Omental fat pad (tissue), 4 donors: Measurements from ENCODE around the gene ACSS3. TPM values are rescaled to one million over a fixed set of nuclear protein-coding genes. Genes with fewer than 3 reads are reported as not detected.

Experiments
- ATAC-seq: fragments of 150-250 bp; one replicate; pipeline ENCODE4 v1.9.1; 2016; ENCODE audit warnings: mild to moderate bottlenecking, moderate library complexity; ENCODE audit not compliant: low FRiP score
- DNase-seq: peaks from one replicate; pipeline ENCODE4 v3.0.0-alpha.2; 2019; ENCODE audit warnings: low spot score
- CTCF ChIP-seq, 3 donors: fragments of 450-650 bp; IDR thresholded peaks; one replicate each; pipeline ENCODE4 v1.5.1; 2016 to 2017; ENCODE audit warnings: antibody characterized with exemption in 3 of 3, mild to moderate bottlenecking in 3 of 3, moderate library complexity in 2 of 3
- total RNA-seq, 4 donors: library from RNA; depleted of rRNA; stranded (reverse); fragments of >200 nt; gene quantifications; one replicate each; pipeline ENCODE4 v1.1.0, GENCODE V29; 2016

The ACSS3 gene
- total RNA-seq, 4 donors from 2014 or later, result 38.8 to 102 (median 57.9) TPM

GRCh38 chr12:81164827-81165226 is 86.9 kb downstream of the ACSS3 start:
- TF ChIP-seq CTCF (IDR thresholded peaks at IDR 0.05), result no peak
- no peak for DNase-seq
- no peak for ATAC-seq

GRCh38 chr12:81166790-81167189 is 88.9 kb downstream of the ACSS3 start:
- TF ChIP-seq CTCF (IDR thresholded peaks at IDR 0.05), result no peak
- ATAC-seq, result no peak
- DNase-seq, result no peak

DNA sequence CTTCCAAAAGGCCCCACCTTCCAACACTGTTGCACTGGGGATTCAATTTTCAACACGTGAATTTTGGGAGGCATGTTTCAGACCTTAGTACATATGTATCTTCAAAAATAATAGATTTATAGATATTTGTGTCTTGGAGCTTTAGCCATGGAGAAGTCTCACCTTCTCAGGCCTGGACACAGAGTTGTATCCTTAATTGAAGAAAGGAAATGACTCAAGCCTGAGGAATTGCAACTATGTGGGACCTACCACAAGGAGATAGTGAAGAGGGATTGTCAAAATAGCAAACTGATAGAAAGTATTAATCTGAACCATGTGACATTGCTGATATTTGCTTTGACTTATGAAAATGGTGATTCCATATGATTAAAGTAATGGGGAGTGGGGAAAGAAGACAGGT is 89.8 kb downstream of the ACSS3 start:
- no peak for TF ChIP-seq CTCF (IDR thresholded peaks at IDR 0.05)
- DNase-seq (no peak), ATAC-seq (no peak)

DNA sequence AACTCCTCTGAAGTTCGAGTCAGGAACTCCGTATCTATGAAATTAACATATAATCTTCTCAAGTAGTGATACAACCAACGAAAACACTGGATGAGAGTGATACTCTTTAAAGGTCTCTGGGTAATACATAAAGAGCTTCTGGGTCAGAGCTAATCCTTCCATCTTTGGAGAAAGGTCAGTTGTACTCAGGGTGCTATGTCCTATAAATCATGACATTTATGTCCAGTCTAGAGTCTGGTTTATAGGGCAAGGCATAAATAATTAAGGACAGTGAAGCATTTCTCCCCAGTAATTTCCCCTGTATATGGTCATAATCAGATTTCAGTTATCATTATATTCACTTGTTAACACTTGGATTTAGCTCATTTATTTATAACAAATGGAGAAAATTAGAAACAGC is 90.6 kb downstream of the ACSS3 start:
- no peak for DNase-seq
- no peak for TF ChIP-seq CTCF (IDR thresholded peaks at IDR 0.05)
- ATAC-seq, result no peak

- DNase-seq, result no peak
- no peak for ATAC-seq
- no peak for TF ChIP-seq CTCF (IDR thresholded peaks at IDR 0.05)
These were observed 92.2 kb downstream of the ACSS3 start for GRCh38 chr12:81170072-81170471.

GRCh38 chr12:81172851-81173250 is 95.0 kb downstream of the ACSS3 start:
- DNase-seq (no peak), ATAC-seq (no peak)
- TF ChIP-seq CTCF (IDR thresholded peaks at IDR 0.05), result no peak

- ATAC-seq (no peak), DNase-seq (no peak)
- TF ChIP-seq CTCF (IDR thresholded peaks at IDR 0.05), result no peak
These were observed 96.8 kb downstream of the ACSS3 start for GRCh38 chr12:81174664-81175063.
